Stomach (tissue), 9 donors: ENCODE results near the gene RAB9A. TPM values are rescaled to one million over a fixed set of nuclear protein-coding genes. Genes with fewer than 3 reads are reported as not detected.

Source experiments
- DNase-seq, 2 donors: peaks; one replicate each; pipeline versions ENCODE4 v3.0.0 to v3.0.0-alpha.2; 2013 to 2019
- H3K27ac ChIP-seq, 5 donors: fragments of 200-600 bp in 4 of 5; sonication (generic) in 4 of 5; one replicate each; pipeline ENCODE4 v1.5.1; 2013 to 2019; ENCODE audit warnings: mild to moderate bottlenecking in 1 of 5, moderate library complexity in 1 of 5
- H3K27me3 ChIP-seq, 3 donors: fragments of 200-600 bp; sonication (generic); one replicate each; pipeline ENCODE4 v1.5.1; 2017 to 2019; ENCODE audit warnings: mixed run types in 1 of 3
- H3K36me3 ChIP-seq, 4 donors: fragments of 200-600 bp; sonication (generic); 1 replicate in 3 of 4; 2 replicates in 1 of 4; pipeline ENCODE4 v1.5.1; 2016 to 2019
- H3K4me1 ChIP-seq, 4 donors: fragments of 200-600 bp; sonication (generic); one replicate each; pipeline ENCODE4 v1.5.1; 2016 to 2019
- H3K4me3 ChIP-seq, 4 donors: fragments of 200-600 bp; sonication (generic) in 3 of 4; one replicate each; pipeline ENCODE4 v1.5.1; 2016 to 2019; ENCODE audit warnings: mild to moderate bottlenecking in 1 of 4
- H3K9me3 ChIP-seq, 4 donors: fragments of 200-600 bp; sonication (generic); one replicate each; pipeline ENCODE4 v1.5.1; 2016 to 2019
- CTCF ChIP-seq, 7 experiments: fragments of 450-650 bp in 4 of 7; fragments of 200-600 bp in 3 of 7; sonication (generic) in 3 of 7; IDR thresholded peaks; one replicate each; pipeline ENCODE4 v1.5.1; 2016 to 2019; ENCODE audit warnings: antibody characterized with exemption in 7 of 7, control low read depth in 2 of 7, mild to moderate bottlenecking in 1 of 7
- EP300 ChIP-seq: sonication (generic); formaldehyde crosslinking; IDR thresholded peaks from one replicate; pipeline ENCODE4 v1.6.1; 2017; ENCODE audit warnings: antibody characterized with exemption
- POLR2A ChIP-seq, 4 donors: fragments of 450-650 bp; IDR thresholded peaks; one replicate each; pipeline ENCODE4 v1.6.1; 2016; ENCODE audit warnings: antibody characterized with exemption in 4 of 4, control low read depth in 2 of 4, mild to moderate bottlenecking in 1 of 4, moderate library complexity in 1 of 4
- POLR2AphosphoS5 ChIP-seq, 3 donors: sonication (generic); formaldehyde crosslinking; IDR thresholded peaks; one replicate each; pipeline ENCODE4 v1.6.1; 2016; ENCODE audit warnings: antibody characterized with exemption in 3 of 3
- WGBS, 5 donors: extraction: QIAGEN DNeasy Blood & Tissue Kit in 3 of 5; methylation state at CpG; one replicate each; pipeline versions ENCODE4 v1.1.5 to v1.1.7; 2013 to 2018; 5-methylcytosine and 5-hydroxymethylcytosine counted together
- intact Hi-C: fragments of 100-400 bp; cut with DNase I; formaldehyde crosslinking; loops from one replicate; pipeline ENCODE4 v1.15.1; 2023; ENCODE audit warnings: low total_unique reads
- polyA plus RNA-seq, 3 donors: library from polyadenylated mRNA; stranded (reverse); fragments of 200-250 nt; gene quantifications; one replicate each; pipeline ENCODE4 v1.2.3, GENCODE V29; 2013
- total RNA-seq, 5 donors: library from RNA; depleted of rRNA; stranded (reverse); fragments of >200 nt; gene quantifications; one replicate each; pipeline versions ENCODE4 v1.1.0 to v1.2.3, GENCODE V29; 2014 to 2016
- donor health status: healthy with polysubstance abuse.
- donor health status: Bipolar disorder and iron deficiency.
- donor health status: healthy.

RAB9A gene
- total and polyA plus RNA-seq, 8 donors = 2.6 to 55.1 (median 12.9) TPM

DNA sequence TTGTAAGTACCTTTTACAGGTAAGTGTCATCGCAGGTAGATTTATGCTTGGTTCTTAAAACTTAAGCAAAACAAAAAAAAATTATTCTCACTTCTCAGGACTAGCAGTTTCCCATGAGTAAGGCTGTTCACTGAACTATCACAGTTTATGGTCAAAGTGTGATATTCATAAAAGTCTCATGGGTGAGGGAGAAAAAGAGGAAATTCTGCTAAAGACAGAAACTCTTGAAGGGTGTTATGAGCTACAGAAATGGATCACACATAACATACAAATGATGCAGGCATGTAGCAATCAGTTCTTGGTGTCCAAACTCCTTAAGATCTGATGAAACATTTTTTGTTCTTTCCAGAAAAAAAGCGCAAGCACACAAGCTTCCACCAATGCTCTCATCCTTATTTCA, 8.5 kb downstream of the RAB9A start:
- intact Hi-C loops = no loop called here
- DNase-seq = no peak
- H3K27me3 ChIP-seq = no peaks in the 10 kb centered on the region
- H3K36me3 ChIP-seq = no peaks in the 10 kb centered on the region
- no peaks in the 10 kb centered on the region for H3K9me3 ChIP-seq
- 83 to 91% (median 89%) methylated on average over 2 of the region's 2 CpGs for WGBS, 5 donors
- no peak for TF ChIP-seq POLR2AphosphoS5 (IDR thresholded peaks at IDR 0.05)
- no peak for TF ChIP-seq CTCF (IDR thresholded peaks at IDR 0.05)
- TF ChIP-seq POLR2A (IDR thresholded peaks at IDR 0.05) = no peak
- TF ChIP-seq EP300 = no peak
- H3K27ac ChIP-seq = peak overlapping the region in 1 of 5 donors; percentile 35
- H3K4me1 ChIP-seq = peaks cover 11 to 75% (median 37%) of the 10 kb centered on the region in 4 donors
- no peak overlapping the region for H3K4me3 ChIP-seq

DNA sequence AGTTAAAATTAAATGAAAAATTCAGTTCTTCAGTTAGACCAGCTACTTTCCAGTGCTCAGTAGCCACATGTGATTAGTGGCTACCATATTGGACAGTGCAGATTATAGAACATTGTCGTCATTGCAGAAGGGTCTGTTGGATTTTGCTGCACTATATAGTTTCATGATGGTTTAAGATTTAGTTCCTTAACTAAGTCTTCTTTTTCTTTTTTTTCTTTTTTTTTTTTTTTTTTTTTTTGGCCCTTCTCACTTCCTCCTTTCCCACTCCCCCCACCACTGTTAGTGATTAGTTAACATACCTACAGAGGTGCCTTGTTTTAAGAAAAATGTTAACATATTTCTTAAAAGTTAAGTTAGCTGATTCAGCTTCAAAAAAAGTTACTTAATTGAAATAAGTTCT, 9.0 kb downstream of the RAB9A start:
- intact Hi-C loops = no loop called here
- no peak for DNase-seq
- 93 to 100% (median 93%) methylated on average over 1 of the region's 1 CpG for WGBS, 5 donors
- Histone ChIP-seq H3K4me1 (peaks cover 11 to 72% (median 35%) of the 10 kb centered on the region in 4 donors), H3K9me3 (no peaks in the 10 kb centered on the region), H3K27me3 (no peaks in the 10 kb centered on the region), H3K27ac (peak overlapping the region in 2 of 5 donors; percentile 35 to 43), H3K36me3 (no peaks in the 10 kb centered on the region), H3K4me3 (no peak overlapping the region)
- TF ChIP-seq POLR2A (IDR thresholded peaks at IDR 0.05) (no peak), CTCF (IDR thresholded peaks at IDR 0.05) (no peak), POLR2AphosphoS5 (IDR thresholded peaks at IDR 0.05) (no peak), EP300 (no peak)

DNA sequence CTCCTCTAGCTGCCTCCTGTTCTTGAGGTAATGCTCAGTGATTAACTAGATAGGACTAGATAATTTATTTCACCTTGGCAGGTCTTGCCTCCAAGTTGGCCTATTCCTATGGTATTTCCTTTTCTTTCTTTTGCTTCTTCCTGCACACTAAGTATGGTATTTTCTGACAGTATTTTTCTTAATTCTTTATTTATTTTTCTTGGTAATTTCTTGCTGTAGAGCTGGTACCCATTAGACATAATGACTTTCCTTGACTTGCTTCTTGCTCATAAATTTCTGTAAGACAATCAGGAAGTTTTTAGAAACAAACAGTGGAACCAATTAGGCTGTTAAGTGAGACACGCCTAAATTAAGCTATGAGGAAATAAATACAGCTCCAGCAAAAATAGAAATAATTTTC, 9.5 kb downstream of the RAB9A start:
- TF ChIP-seq CTCF (IDR thresholded peaks at IDR 0.05) = no peak
- TF ChIP-seq POLR2A (IDR thresholded peaks at IDR 0.05) = no peak
- no peak for TF ChIP-seq EP300
- no peak for TF ChIP-seq POLR2AphosphoS5 (IDR thresholded peaks at IDR 0.05)
- no peak overlapping the region for H3K4me3 ChIP-seq
- WGBS, 5 donors = 17 to 56% (median 36%) methylated on average over 1 of the region's 1 CpG
- no peak for DNase-seq
- H3K4me1 ChIP-seq = peaks cover 8 to 72% (median 31%) of the 10 kb centered on the region in 4 donors
- peak overlapping the region in 2 of 5 donors; percentile 35 to 43 for H3K27ac ChIP-seq
- intact Hi-C loops = no loop called here
- no peaks in the 10 kb centered on the region for H3K36me3 ChIP-seq
- no peaks in the 10 kb centered on the region for H3K9me3 ChIP-seq
- no peaks in the 10 kb centered on the region for H3K27me3 ChIP-seq

GRCh38 chrX:13699183-13699826, 10.4 kb downstream of the RAB9A start:
- Histone ChIP-seq H3K9me3 (no peaks in the 10 kb centered on the region), H3K27ac (peak overlapping the region in 2 of 5 donors; percentile 27 to 35), H3K4me1 (peaks cover 5 to 68% (median 26%) of the 10 kb centered on the region in 4 donors), H3K36me3 (no peaks in the 10 kb centered on the region), H3K4me3 (no peak overlapping the region), H3K27me3 (no peaks in the 10 kb centered on the region)
- DNase-seq = peak; percentile 33 to 35
- intact Hi-C loops = no loop called here
- WGBS, 5 donors = 59 to 75% (median 62%) methylated on average over 6 to 7 of the region's 7 CpGs
- TF ChIP-seq POLR2A (IDR thresholded peaks at IDR 0.05) (no peak), POLR2AphosphoS5 (IDR thresholded peaks at IDR 0.05) (peak in 1 of 3 donors; percentile 11)

DNA sequence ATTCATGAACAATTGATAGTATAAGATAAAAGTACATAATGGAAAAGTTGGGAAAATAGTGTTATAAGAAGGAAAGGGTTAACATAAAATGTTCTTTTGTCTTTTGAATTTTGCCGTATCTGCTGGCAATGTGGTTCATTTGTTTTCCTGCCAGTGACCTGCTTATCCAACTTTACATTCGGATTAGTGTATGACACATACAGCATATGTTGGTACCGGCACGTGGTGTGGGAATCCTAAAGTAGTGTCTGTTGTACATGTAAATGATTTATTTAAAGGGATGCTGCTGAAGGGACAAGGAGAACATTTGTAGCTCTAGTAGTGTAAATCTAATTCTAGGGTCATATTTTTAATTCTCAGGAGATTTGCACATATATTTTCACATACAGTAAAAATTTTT, 11.5 kb downstream of the RAB9A start:
- Histone ChIP-seq H3K27ac (peak overlapping the region in 1 of 5 donors; percentile 35), H3K36me3 (no peaks in the 10 kb centered on the region), H3K27me3 (no peaks in the 10 kb centered on the region), H3K9me3 (no peaks in the 10 kb centered on the region), H3K4me1 (peaks cover 3 to 57% (median 18%) of the 10 kb centered on the region in 4 donors), H3K4me3 (no peak overlapping the region)
- intact Hi-C loops = no loop called here
- no peak for TF ChIP-seq POLR2AphosphoS5 (IDR thresholded peaks at IDR 0.05)
- no peak for TF ChIP-seq CTCF (IDR thresholded peaks at IDR 0.05)
- TF ChIP-seq EP300 = no peak
- no peak for TF ChIP-seq POLR2A (IDR thresholded peaks at IDR 0.05)
- DNase-seq = no peak
- WGBS, 5 donors = 21 to 46% (median 39%) methylated on average over 4 of the region's 4 CpGs
